HL-60 (cell line): Measurements from ENCODE around the gene MAPRE2.

Experiments
- GABPA ChIP-seq: IDR thresholded peaks from 2 replicates; pipeline ENCODE4 v1.6.1; 2012; ENCODE audit warnings: low read depth
- POLR2AphosphoS5 ChIP-seq: IDR thresholded peaks from 2 replicates; pipeline ENCODE4 v1.6.1; 2012; ENCODE audit warnings: low read depth
- SPI1 ChIP-seq: IDR thresholded peaks from 2 replicates; pipeline ENCODE4 v1.6.1; 2012; ENCODE audit warnings: low read depth, mild to moderate bottlenecking, borderline replicate concordance
- TF ChIP-seq, protein P1 (sequence below): IDR thresholded peaks from one replicate; pipeline ENCODE4 v1.5.1; 2011; ENCODE audit warnings: low read length, control low read depth, inconsistent platforms; ENCODE audit not compliant: insufficient read depth

DNA sequence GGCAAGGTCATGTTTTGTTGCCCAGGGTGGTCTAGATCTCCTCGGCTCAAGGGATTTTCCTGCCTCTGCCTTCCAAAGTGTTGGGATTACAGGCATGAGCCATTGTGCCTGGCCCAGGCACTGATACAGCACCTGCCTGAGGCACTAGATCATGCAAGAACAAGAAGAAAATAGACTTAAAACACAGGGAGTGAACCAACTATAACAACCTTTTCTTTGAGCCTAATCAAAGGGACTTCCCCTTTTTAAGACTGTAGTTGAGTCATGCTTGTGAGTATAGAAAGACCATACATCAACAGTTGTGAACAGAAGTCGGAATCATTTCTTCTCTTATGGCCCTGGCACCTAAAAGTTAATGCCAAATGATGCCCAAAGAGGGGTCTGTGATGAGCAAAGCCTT, 47.9 kb upstream of the MAPRE2 start:
- TF ChIP-seq, protein P1, sequence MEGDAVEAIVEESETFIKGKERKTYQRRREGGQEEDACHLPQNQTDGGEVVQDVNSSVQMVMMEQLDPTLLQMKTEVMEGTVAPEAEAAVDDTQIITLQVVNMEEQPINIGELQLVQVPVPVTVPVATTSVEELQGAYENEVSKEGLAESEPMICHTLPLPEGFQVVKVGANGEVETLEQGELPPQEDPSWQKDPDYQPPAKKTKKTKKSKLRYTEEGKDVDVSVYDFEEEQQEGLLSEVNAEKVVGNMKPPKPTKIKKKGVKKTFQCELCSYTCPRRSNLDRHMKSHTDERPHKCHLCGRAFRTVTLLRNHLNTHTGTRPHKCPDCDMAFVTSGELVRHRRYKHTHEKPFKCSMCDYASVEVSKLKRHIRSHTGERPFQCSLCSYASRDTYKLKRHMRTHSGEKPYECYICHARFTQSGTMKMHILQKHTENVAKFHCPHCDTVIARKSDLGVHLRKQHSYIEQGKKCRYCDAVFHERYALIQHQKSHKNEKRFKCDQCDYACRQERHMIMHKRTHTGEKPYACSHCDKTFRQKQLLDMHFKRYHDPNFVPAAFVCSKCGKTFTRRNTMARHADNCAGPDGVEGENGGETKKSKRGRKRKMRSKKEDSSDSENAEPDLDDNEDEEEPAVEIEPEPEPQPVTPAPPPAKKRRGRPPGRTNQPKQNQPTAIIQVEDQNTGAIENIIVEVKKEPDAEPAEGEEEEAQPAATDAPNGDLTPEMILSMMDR: no peak
- TF ChIP-seq POLR2AphosphoS5 (no peak), GABPA (no peak), SPI1 (peak; percentile 97)
